ENCODE measurements around the gene TIPRL. TPM values are rescaled to one million over a fixed set of nuclear protein-coding genes. Genes with fewer than 3 reads are reported as not detected.

TIPRL gene
- total and polyA plus RNA-seq, 2 of the 8 experiments (the other 6 are each of a cell fraction or from before 2014, with no cell fraction given): 8.1 to 27.4 TPM

DNA sequence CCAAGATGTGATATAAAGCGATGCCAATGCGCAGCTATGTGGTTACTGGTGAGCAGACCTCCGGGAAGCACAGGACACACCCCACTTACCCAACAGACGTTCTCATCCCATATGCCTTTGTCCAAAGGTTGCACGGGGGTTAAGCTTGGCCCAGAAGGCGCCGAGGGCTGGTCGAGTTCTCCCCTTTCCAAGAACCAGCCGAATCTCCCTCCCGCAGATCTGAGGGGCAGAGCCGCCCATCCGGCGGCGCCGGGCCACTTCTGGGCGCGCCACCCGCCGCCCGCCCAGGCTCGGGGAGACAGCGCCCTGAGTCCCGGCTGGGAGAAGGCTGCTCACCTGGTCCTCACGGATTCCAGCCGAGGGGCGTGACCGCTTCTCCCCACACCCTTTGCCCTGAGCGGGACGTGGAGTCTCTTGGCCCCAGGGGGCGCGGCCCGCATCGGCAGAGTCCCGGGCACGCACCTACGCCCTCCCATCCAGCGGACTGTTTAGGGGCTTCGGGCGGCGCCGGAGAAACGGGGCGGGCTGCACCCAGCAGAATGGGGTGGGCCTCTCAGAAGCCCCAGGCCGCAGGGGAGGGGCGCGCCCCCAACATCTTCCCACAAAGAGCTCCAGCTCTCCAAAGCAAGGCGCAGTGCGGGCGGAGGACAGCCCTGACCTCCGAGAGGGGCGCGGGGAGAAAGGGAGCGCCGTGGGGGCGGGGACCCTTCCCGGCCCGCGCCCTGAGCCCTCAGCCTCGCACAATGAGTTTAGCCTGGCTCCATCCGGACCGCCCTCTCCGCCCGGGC is 42.6 kb upstream of the TIPRL start:
- peaks cover 3 to 10% (median 6%) of the 10 kb centered on the region in 4 experiments; a peak in 5 of 7 replicates for H3K4me1 ChIP-seq (replicated peaks in 1 of 4; ENCODE audit: control insufficient read depth in 3 of 4, insufficient read depth in 4 of 4, low read length in 3 of 4)
- H3K14ac ChIP-seq (ENCODE audit: insufficient read length): no peak overlapping the region
- CTCF ChIA-PET (ENCODE audit: partially characterized antibody): interaction anchor here (0.8 to 3.2 kb wide), 4 partner anchors 9 to 54 kb away, joined by 3 to 14 read pairs (median 4); no protein-coding TSS in a partner anchor
- H3K18ac ChIP-seq (ENCODE audit: extremely low read depth, low read length): peak overlapping the region; percentile 60; the same call in 1 of the 2 replicates
- H3K27ac ChIP-seq (ENCODE audit: low read depth, low read length): no peak overlapping the region
- peaks cover 15% of the 10 kb centered on the region for H3K23me2 ChIP-seq (ENCODE audit: low read depth, low read length)
- POLR2A ChIA-PET (ENCODE audit: partially characterized antibody): interaction anchor here (0.8 to 1.5 kb wide), 5 partner anchors 9 to 199 kb away, joined by 3 to 5 read pairs (median 4); no protein-coding TSS in a partner anchor
- WGBS, 2 experiments (ENCODE audit: extremely low coverage in 1 of 2, insufficient coverage in 1 of 2, insufficient read length in 1 of 2, insufficient replicate concordance in 2 of 2, low coverage in 1 of 2, low lambda C conversion rate in 2 of 2, missing lambda C conversion rate in 1 of 2): 3% methylated on average over 45 of the region's 63 CpGs; no CpG with 5 or more reads in 1 of the 2 experiments
- H2BK20ac ChIP-seq (ENCODE audit: low read length): no peak overlapping the region
- H4K8ac ChIP-seq (ENCODE audit: extremely low read depth, insufficient read depth, low read length): peak overlapping the region; percentile 93
- FAIRE-seq (no peak), DNase-seq (ENCODE audit: low read depth in 1 of 2, low spot score in 2 of 2) (peak in 1 of 2 experiments; percentile 72)
- H3K9ac ChIP-seq (replicated peaks in 1 of 4; ENCODE audit: extremely low read depth in 1 of 4, low read depth in 3 of 4, low read length in 3 of 4): peak overlapping the region; percentile 31 to 80 (median 52); a peak in 6 of 7 replicates
- no peak overlapping the region for H3K56ac ChIP-seq (replicated peaks; ENCODE audit: insufficient read length, low read depth, low read length)
- H3K36me3 ChIP-seq (ENCODE audit: control insufficient read depth in 2 of 4, insufficient read depth in 4 of 4, low read length in 3 of 4): no peaks in the 10 kb centered on the region
- no peak overlapping the region for H3K23ac ChIP-seq (ENCODE audit: insufficient read length)
- H2AFZ ChIP-seq (ENCODE audit: low read length): peak overlapping the region; percentile 70
- H2BK5ac ChIP-seq (ENCODE audit: low read depth, low read length): no peak overlapping the region
- peaks cover 0 to 14% (median 10%) of the 10 kb centered on the region in 4 experiments; a peak in 5 of 7 replicates for H3K27me3 ChIP-seq (replicated peaks in 1 of 4; ENCODE audit: control insufficient read depth in 3 of 4, extremely low read depth in 1 of 4, insufficient read depth in 3 of 4, low read length in 3 of 4)
- no peak overlapping the region for H4K91ac ChIP-seq (replicated peaks; ENCODE audit: insufficient read length, low read length)
- no peak overlapping the region for H4K5ac ChIP-seq (ENCODE audit: insufficient read length, low read depth, low read length)
- no peak overlapping the region for H2BK120ac ChIP-seq (replicated peaks; ENCODE audit: low read depth, low read length)
- H3K4me2 ChIP-seq (ENCODE audit: insufficient read depth in 1 of 2, low read depth in 2 of 2, low read length in 2 of 2): peak overlapping the region; percentile 93 to 97
- no peak overlapping the region for H2BK12ac ChIP-seq (ENCODE audit: low read depth, low read length)
- H2BK15ac ChIP-seq (ENCODE audit: low read length): 0 out of 2 replicates have a peak overlapping the region, but pooled peaks have one; percentile 65
- peak overlapping the region; percentile 61 to 73 (median 70) for H3K4me3 ChIP-seq (ENCODE audit: extremely low read depth in 1 of 4, insufficient read depth in 2 of 4, low read depth in 3 of 4, low read length in 4 of 4)
- no peak overlapping the region for H2AK5ac ChIP-seq (ENCODE audit: low read depth, low read length)
- no peak overlapping the region for H3K4ac ChIP-seq (replicated peaks; ENCODE audit: insufficient read length, low read depth, low read length)
- no peaks in the 10 kb centered on the region for H3K79me1 ChIP-seq (ENCODE audit: low read depth, low read length)
- no peaks in the 10 kb centered on the region; a peak in 1 of 4 replicates for H3K9me3 ChIP-seq (ENCODE audit: insufficient read depth in 2 of 2, low read depth in 1 of 2, low read length in 1 of 2)
- H4K20me1 ChIP-seq (replicated peaks in 1 of 2; ENCODE audit: control insufficient read depth in 1 of 2, insufficient read depth in 2 of 2, low read length in 2 of 2): peaks cover 0 to 8% of the 10 kb centered on the region in 2 experiments
- H3K79me2 ChIP-seq (ENCODE audit: control insufficient read depth in 1 of 2, insufficient read depth in 2 of 2, low read length in 2 of 2): peaks cover 0 to 4% of the 10 kb centered on the region in 2 experiments; a peak in 1 of 4 replicates
- no peak for TF ChIP-seq TCF12 (IDR thresholded peaks at IDR 0.05; ENCODE audit: low read depth, low read length)
- no peak for TF ChIP-seq BACH1 (IDR thresholded peaks at IDR 0.05; ENCODE audit: low read length)
- no peak for TF ChIP-seq SP2 (IDR thresholded peaks at IDR 0.05; ENCODE audit: low read length)
- TF ChIP-seq CHD1 (IDR thresholded peaks at IDR 0.05; ENCODE audit: low read depth, low read length): no peak
- TF ChIP-seq MAX (IDR thresholded peaks at IDR 0.05): no peak; the same call in 1 of the 2 replicates
- TF ChIP-seq SUZ12 (IDR thresholded peaks at IDR 0.05; ENCODE audit: low read length): peak; percentile 30; the same call in 1 of the 2 replicates
- TF ChIP-seq, protein P1, sequence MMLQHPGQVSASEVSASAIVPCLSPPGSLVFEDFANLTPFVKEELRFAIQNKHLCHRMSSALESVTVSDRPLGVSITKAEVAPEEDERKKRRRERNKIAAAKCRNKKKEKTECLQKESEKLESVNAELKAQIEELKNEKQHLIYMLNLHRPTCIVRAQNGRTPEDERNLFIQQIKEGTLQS (IDR thresholded peaks at IDR 0.05; ENCODE audit: insufficient read depth, low read depth, low read length): no peak
- no peak for TF ChIP-seq USF2 (IDR thresholded peaks at IDR 0.05; ENCODE audit: low read length)
- peak; percentile 38 for TF ChIP-seq PHF8 (conservative IDR thresholded peaks at IDR 0.05; ENCODE audit: low read depth, low read length)
- no peak for TF ChIP-seq CHD2 (IDR thresholded peaks at IDR 0.05; ENCODE audit: low read length)
